Activated CD4-positive, alpha-beta memory T cell treated with anti-CD3 and anti-CD28 coated beads, Interleukin-2, amount 10 ng/mL, durations not matched to agents 7 days and 5 days (primary cell): ENCODE measurements around the gene NKIRAS1. TPM values are rescaled to one million over a fixed set of nuclear protein-coding genes. Genes with fewer than 3 reads are reported as not detected.

Experiments
- CTCF ChIA-PET: fragments of 350-600 bp; sonication (Branson Sonifier 250); formaldehyde crosslinking; loops from one replicate; lab custom pipeline; 2021; ENCODE audit warnings: antibody characterized with exemption, inconsistent platforms; lab: Charles Lee
- POLR2A ChIA-PET: fragments of 350-600 bp; sonication (Branson Sonifier 250); formaldehyde crosslinking; loops from one replicate; lab custom pipeline; 2021; ENCODE audit warnings: antibody characterized with exemption; lab: Charles Lee
- DNase-seq: peaks from one replicate; pipeline ENCODE4 v3.0.0-alpha.2; 2020
- H3K27ac Mint-ChIP-seq: one replicate; pipeline ENCODE4 v1.8.0; 2021; ENCODE audit warnings: mild to moderate bottlenecking, mixed read lengths
- H3K27me3 Mint-ChIP-seq: one replicate; pipeline ENCODE4 v1.8.0; 2021; ENCODE audit warnings: mixed read lengths
- H3K36me3 Mint-ChIP-seq: one replicate; pipeline ENCODE4 v1.8.0; 2021; ENCODE audit warnings: low read depth, mixed read lengths
- H3K4me1 Mint-ChIP-seq: one replicate; pipeline ENCODE4 v1.8.0; 2021; ENCODE audit warnings: mixed read lengths
- H3K4me3 Mint-ChIP-seq: one replicate; pipeline ENCODE4 v1.8.0; 2021; ENCODE audit warnings: mild to moderate bottlenecking, mixed read lengths
- H3K9me3 Mint-ChIP-seq: one replicate; pipeline ENCODE4 v1.8.0; 2021; ENCODE audit warnings: mixed read lengths
- total RNA-seq, 2 experiments: library from RNA; stranded (reverse); gene quantifications; one replicate each; pipeline ENCODE4 v1.2.3, GENCODE V29; 2021

NKIRAS1 gene
- total RNA-seq, 2 experiments from 2014 or later = 3.0 to 3.1 TPM

DNA sequence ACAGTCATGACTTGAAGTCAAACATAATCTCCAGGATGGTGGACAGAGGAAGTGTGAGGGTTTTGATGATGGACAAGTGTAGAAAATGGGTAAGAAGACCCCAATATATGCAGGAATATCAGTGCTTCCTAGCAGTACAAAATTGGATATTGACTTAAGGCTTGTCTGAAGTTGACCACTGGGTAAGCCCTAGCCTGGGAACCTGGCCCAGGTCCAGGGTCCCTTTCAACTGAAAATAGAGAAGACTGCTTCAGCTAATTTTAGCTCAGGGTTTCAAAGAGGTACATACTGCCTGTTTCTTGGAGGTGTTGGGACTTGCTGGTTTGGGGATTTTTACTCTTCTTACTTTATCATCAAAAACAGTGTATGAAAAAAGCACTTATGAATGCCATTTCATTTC lies 33.0 kb upstream of the NKIRAS1 start:
- CTCF ChIA-PET = interaction anchor here (1.1 kb wide), 1 partner anchor 33 kb away, joined by 4 read pairs; the partner anchor contains the start of genes NKIRAS1 and RPL15
- POLR2A ChIA-PET = interaction anchor here (6.4 kb wide), 1 partner anchor 32 kb away, joined by 99 read pairs; the partner anchor contains the start of genes NKIRAS1 and RPL15
- peaks cover 33% of the 10 kb centered on the region for H3K4me1 Mint-ChIP-seq
- H3K9me3 Mint-ChIP-seq = no peaks in the 10 kb centered on the region
- DNase-seq = no peak
- peak overlapping the region; percentile 57 for H3K27ac Mint-ChIP-seq
- no peaks in the 10 kb centered on the region for H3K27me3 Mint-ChIP-seq
- H3K4me3 Mint-ChIP-seq = peak overlapping the region; percentile 54
- H3K36me3 Mint-ChIP-seq = no peaks in the 10 kb centered on the region

- no peak for DNase-seq
- H3K4me3 Mint-ChIP-seq = no peak overlapping the region
- no peak overlapping the region for H3K27ac Mint-ChIP-seq
- no peaks in the 10 kb centered on the region for H3K9me3 Mint-ChIP-seq
- peaks cover 8% of the 10 kb centered on the region for H3K27me3 Mint-ChIP-seq
- ChIA-PET POLR2A (interaction anchor here (6.4 kb wide), 1 partner anchor 31 kb away, joined by 99 read pairs; the partner anchor contains the start of genes NKIRAS1 and RPL15), CTCF (no interaction called here)
- H3K36me3 Mint-ChIP-seq = no peaks in the 10 kb centered on the region
- peaks cover 42% of the 10 kb centered on the region for H3K4me1 Mint-ChIP-seq
Observed at GRCh38 chr3:23948761-23949160, 32.0 kb upstream of the NKIRAS1 start.

- Mint-ChIP-seq H3K4me1 (peaks cover 30% of the 10 kb centered on the region), H3K9me3 (no peaks in the 10 kb centered on the region), H3K27me3 (peaks cover 27% of the 10 kb centered on the region), H3K27ac (peak overlapping the region; percentile 71), H3K4me3 (peak overlapping the region; percentile 80), H3K36me3 (no peaks in the 10 kb centered on the region)
- POLR2A ChIA-PET = interaction anchor here (0.7 to 6.4 kb wide), 5 partner anchors 18 to 136 kb away, joined by 3 to 99 read pairs (median 5); partner anchors contain the start of genes NKIRAS1 and RPL15
- DNase-seq = peak; percentile 97
- CTCF ChIA-PET = interaction anchor here (1.0 kb wide), 1 partner anchor 29 kb away, joined by 5 read pairs; the partner anchor contains the start of genes NKIRAS1 and RPL15
Observed at GRCh38 chr3:23945913-23946687, 29.3 kb upstream of the NKIRAS1 start.

DNA sequence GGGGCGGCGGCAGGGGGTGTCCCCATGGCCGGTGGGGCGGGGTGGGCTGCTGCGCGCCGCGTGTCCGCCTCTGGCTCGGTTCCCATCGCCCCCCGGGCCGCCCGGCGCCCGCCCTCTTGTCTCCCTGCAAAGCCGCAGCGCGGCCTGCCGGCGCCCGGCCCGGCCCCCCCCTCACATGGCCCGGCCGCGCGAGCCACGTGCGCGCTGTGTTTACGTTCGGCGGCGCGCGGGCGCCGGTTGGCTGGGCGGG lies 28.8 kb upstream of the NKIRAS1 start:
- no peak for DNase-seq
- POLR2A ChIA-PET = interaction anchor here (6.4 kb wide), 1 partner anchor 28 kb away, joined by 99 read pairs; the partner anchor contains the start of genes NKIRAS1 and RPL15
- peaks cover 27% of the 10 kb centered on the region for H3K27me3 Mint-ChIP-seq
- H3K4me3 Mint-ChIP-seq = peak overlapping the region; percentile 60
- no peaks in the 10 kb centered on the region for H3K36me3 Mint-ChIP-seq
- peaks cover 27% of the 10 kb centered on the region for H3K4me1 Mint-ChIP-seq
- no peak overlapping the region for H3K27ac Mint-ChIP-seq
- CTCF ChIA-PET = no interaction called here
- H3K9me3 Mint-ChIP-seq = no peaks in the 10 kb centered on the region

DNA sequence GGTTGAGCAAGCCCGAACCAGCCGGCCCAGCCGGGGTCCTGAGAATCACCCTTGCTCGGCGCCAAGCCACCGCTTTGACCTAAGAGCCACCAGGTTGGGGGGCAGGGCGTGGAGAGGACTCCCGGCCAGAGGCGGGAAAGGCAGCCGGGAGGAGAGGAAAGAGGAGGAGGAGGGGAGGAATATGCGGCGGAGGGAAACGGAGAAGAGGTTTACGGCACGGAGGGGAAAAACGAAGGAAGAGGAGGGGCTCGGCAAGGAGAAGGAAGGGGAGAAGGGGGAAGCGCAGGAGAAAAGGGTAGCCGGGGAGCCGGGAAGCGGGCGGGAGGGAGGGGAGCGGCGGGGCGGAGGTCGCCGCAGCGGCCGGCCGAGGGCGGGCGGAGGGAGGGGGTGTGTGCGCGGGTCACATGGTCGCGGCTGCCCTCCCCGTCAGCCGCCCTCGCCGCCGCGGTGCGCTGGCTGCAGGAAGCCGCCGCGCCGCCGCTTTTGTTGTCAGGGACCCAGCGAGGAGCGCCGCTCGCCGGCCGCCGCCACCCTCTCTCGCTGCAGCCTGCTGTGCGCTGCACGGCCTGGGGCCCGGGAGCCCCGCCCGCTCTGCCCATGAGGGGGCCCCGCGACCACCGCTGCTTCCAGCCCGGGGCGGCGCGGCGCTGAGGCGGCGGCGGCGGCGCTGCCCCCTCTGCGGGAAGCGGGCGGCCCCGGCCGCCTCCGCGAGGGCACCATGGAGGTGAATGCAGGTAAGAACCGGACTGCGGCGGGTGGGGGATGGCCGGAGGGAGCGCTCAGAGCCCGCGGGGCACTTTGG lies 28.3 kb upstream of the NKIRAS1 start, which contains the start of gene NR1D2:
NR1D2 (plus strand) TSS at position 426 of the 802 bp plus-strand sequence; CDS start at position 719, 293 bp downstream.
- Mint-ChIP-seq H3K36me3 (no peaks in the 10 kb centered on the region), H3K4me3 (peak within 1 kb of the TSS; percentile 80), H3K9me3 (no peaks in the 10 kb centered on the region), H3K27ac (peak within 1 kb of the TSS; percentile 71), H3K4me1 (peaks cover 22% of the 10 kb centered on the region), H3K27me3 (peaks cover 27% of the 10 kb centered on the region)
- DNase-seq = peak; percentile 81
- ChIA-PET CTCF (interaction anchor here (1.7 kb wide), 1 partner anchor 28 kb away, joined by 13 read pairs; the partner anchor contains the start of genes NKIRAS1 and RPL15), POLR2A (interaction anchor here (2.9 kb wide), 1 partner anchor 28 kb away, joined by 45 read pairs; the partner anchor contains the start of genes NKIRAS1 and RPL15)

DNA sequence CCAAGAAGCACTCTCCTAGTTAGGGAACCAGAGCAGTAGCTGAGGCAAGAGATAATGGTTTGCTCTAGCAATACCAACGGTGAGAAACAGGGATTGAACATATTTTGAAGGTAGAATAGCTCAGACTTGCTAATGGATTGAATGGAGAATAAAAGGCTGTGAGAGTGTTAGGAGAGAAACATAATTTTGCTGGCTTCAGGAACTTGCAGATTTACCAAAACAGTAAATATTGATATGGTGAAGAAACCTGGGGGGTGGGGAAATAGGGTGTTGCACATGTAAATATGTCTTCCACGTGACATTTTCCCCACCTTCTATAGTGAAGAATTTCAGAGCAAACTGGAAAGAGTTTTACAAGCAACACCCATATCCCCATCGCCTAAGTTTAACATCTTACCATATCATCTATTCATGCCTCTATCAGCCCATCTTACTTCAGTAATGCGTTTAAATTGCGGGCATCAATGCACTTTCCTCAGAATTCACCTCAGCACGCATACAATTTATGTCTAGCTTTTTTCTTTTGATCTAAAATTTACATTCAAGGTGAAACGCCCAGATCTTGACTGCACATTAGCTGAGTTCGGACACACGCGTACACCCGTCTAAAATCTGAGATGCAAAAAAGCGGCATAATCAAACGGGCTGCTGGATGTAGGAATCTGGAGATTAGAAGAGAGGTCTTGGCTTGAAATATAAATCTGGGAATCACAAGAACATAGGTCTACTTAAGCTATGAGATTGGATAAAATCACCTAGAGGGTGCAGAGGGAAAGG lies 27.4 kb upstream of the NKIRAS1 start:
- Mint-ChIP-seq H3K4me3 (peak overlapping the region; percentile 71), H3K27ac (peak overlapping the region; percentile 33)
- DNase-seq = no peak

DNA sequence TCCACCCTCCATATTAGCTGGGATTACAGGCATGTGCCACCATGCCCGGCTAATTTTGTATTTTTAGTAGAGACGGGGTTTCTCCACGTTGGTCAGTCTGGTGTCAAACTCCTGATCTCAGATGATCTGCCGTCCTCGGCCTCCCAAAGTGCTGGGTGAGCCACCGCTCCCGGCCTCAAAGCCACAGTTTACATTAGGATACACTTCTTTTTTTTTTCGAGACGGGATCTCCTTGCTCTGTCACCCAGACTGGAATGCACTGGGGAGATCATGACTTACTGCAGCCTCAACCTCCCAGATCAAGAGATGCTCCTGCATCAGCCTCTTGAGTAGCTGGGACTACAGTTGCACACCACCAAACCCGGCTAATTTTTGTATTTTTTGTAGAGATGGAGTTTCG lies 25.8 kb upstream of the NKIRAS1 start:
- ChIA-PET POLR2A (interaction anchor here (2.9 kb wide), 1 partner anchor 25 kb away, joined by 45 read pairs; the partner anchor contains the start of genes NKIRAS1 and RPL15), CTCF (no interaction called here)
- H3K4me3 Mint-ChIP-seq = no peak overlapping the region
- no peak overlapping the region for H3K27ac Mint-ChIP-seq
- peaks cover 13% of the 10 kb centered on the region for H3K4me1 Mint-ChIP-seq
- no peaks in the 10 kb centered on the region for H3K36me3 Mint-ChIP-seq
- no peaks in the 10 kb centered on the region for H3K9me3 Mint-ChIP-seq
- H3K27me3 Mint-ChIP-seq = peaks cover 28% of the 10 kb centered on the region
- no peak for DNase-seq

More for the DNA sequence above, 27.4 kb upstream of the NKIRAS1 start:
- Mint-ChIP-seq H3K36me3 (no peaks in the 10 kb centered on the region), H3K4me1 (peaks cover 14% of the 10 kb centered on the region), H3K9me3 (no peaks in the 10 kb centered on the region), H3K27me3 (peaks cover 27% of the 10 kb centered on the region)
- ChIA-PET CTCF (interaction anchor here (1.7 kb wide), 1 partner anchor 27 kb away, joined by 13 read pairs; the partner anchor contains the start of genes NKIRAS1 and RPL15), POLR2A (interaction anchor here (2.9 kb wide), 1 partner anchor 27 kb away, joined by 45 read pairs; the partner anchor contains the start of genes NKIRAS1 and RPL15)

GRCh38 chr3:23941440-23941839 lies 24.6 kb upstream of the NKIRAS1 start:
- no peak for DNase-seq
- Mint-ChIP-seq H3K4me1 (peaks cover 8% of the 10 kb centered on the region), H3K36me3 (no peaks in the 10 kb centered on the region), H3K4me3 (no peak overlapping the region), H3K9me3 (no peaks in the 10 kb centered on the region), H3K27me3 (peaks cover 33% of the 10 kb centered on the region), H3K27ac (no peak overlapping the region)
- ChIA-PET CTCF (no interaction called here), POLR2A (interaction anchor here (0.9 to 1.6 kb wide), 3 partner anchors 17 to 25 kb away, joined by 3 to 9 read pairs (median 4); partner anchors contain the start of genes NKIRAS1 and RPL15)

GRCh38 chr3:23940775-23941174 lies 24.0 kb upstream of the NKIRAS1 start:
- peaks cover 8% of the 10 kb centered on the region for H3K4me1 Mint-ChIP-seq
- ChIA-PET CTCF (no interaction called here), POLR2A (interaction anchor here (0.9 to 1.6 kb wide), 3 partner anchors 17 to 24 kb away, joined by 3 to 9 read pairs (median 4); partner anchors contain the start of genes NKIRAS1 and RPL15)
- no peak overlapping the region for H3K27ac Mint-ChIP-seq
- no peaks in the 10 kb centered on the region for H3K36me3 Mint-ChIP-seq
- H3K27me3 Mint-ChIP-seq = peaks cover 35% of the 10 kb centered on the region
- H3K9me3 Mint-ChIP-seq = no peaks in the 10 kb centered on the region
- DNase-seq = no peak
- H3K4me3 Mint-ChIP-seq = no peak overlapping the region

- Mint-ChIP-seq H3K4me1 (no peaks in the 10 kb centered on the region), H3K27me3 (peaks cover 30% of the 10 kb centered on the region), H3K36me3 (no peaks in the 10 kb centered on the region), H3K27ac (no peak overlapping the region), H3K4me3 (no peak overlapping the region), H3K9me3 (no peaks in the 10 kb centered on the region)
- ChIA-PET POLR2A (interaction anchor here (1.8 kb wide), 1 partner anchor 21 kb away, joined by 6 read pairs; the partner anchor contains the start of genes NKIRAS1 and RPL15), CTCF (no interaction called here)
- no peak for DNase-seq
Observed at GRCh38 chr3:23938688-23939087, 21.9 kb upstream of the NKIRAS1 start.

DNA sequence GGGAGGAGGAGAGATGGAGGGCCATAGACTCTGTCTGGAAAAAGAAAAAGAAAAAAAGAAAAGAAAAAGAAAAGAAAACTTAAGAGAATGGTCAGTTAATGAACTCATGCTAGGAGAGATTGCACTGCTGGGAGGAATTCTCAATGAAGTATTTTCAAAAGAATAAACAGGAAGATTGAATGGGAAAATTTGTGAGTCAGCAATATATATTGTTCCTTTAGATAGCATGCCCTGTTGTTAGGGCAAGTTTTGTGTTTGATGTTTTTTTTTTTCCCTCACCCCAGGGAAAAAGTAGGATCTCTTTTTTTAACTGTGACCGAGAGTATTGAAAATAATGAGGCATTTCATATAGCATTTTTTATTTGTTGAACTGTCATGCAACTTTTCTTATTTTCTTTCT lies 20.5 kb upstream of the NKIRAS1 start:
- Mint-ChIP-seq H3K4me1 (no peaks in the 10 kb centered on the region), H3K4me3 (no peak overlapping the region), H3K9me3 (no peaks in the 10 kb centered on the region), H3K27ac (no peak overlapping the region), H3K36me3 (no peaks in the 10 kb centered on the region), H3K27me3 (peaks cover 18% of the 10 kb centered on the region)
- POLR2A ChIA-PET = no interaction called here
- no peak for DNase-seq
- CTCF ChIA-PET = interaction anchor here (0.7 kb wide), 1 partner anchor 151 kb away, joined by 3 read pairs; no protein-coding TSS in a partner anchor
